B cell (primary cell): ENCODE results near the gene ATP11B. TPM values are rescaled to one million over a fixed set of nuclear protein-coding genes. Genes with fewer than 3 reads are reported as not detected.

Source experiments
- ATAC-seq: fragments of 200-7000 bp; cut with Tn5 transposase; one replicate; pipeline ENCODE4 v1.10.0; 2021; ENCODE audit warnings: low read depth, mild to moderate bottlenecking, moderate number of reproducible peaks, moderate library complexity
- CTCF ChIA-PET: fragments of 350-600 bp; sonication (Branson Sonifier 250); formaldehyde crosslinking; loops from one replicate; lab custom pipeline; 2021; ENCODE audit warnings: antibody characterized with exemption, inconsistent platforms; lab: Charles Lee
- POLR2A ChIA-PET: fragments of 350-600 bp; sonication (Branson Sonifier 250); formaldehyde crosslinking; loops from one replicate; lab custom pipeline; 2021; ENCODE audit warnings: antibody characterized with exemption; lab: Charles Lee
- DNase-seq: peaks from one replicate; pipeline ENCODE4 v3.0.0; 2013
- H2AFZ ChIP-seq: 2 replicates; pipeline ENCODE4 v1.6.1; 2012; ENCODE audit warnings: mild to moderate bottlenecking, low read depth, low read length; ENCODE audit not compliant: insufficient read depth, poor library complexity, severe bottlenecking
- H3K27ac ChIP-seq, 2 donors: 1 replicate in 1 of 2; 2 replicates in 1 of 2; pipeline ENCODE4 v1.5.1; 2012 to 2013; ENCODE audit warnings: low read length in 2 of 2, mild to moderate bottlenecking in 2 of 2, moderate library complexity in 1 of 2
- H3K27me3 ChIP-seq, 4 experiments: fragments of 200-600 bp in 1 of 4; sonication (generic) in 1 of 4; replicated peaks in 1 of 4; 1 replicate in 2 of 4; 2 replicates in 2 of 4; pipeline versions ENCODE4 v1.6.1 to v1.7.0; 2013 to 2016; ENCODE audit warnings: low read length in 3 of 4, mild to moderate bottlenecking in 2 of 4, mixed read lengths in 1 of 4, moderate library complexity in 1 of 4; ENCODE audit not compliant: insufficient read depth in 4 of 4, control insufficient read depth in 3 of 4; ENCODE audit errors: control extremely low read depth in 1 of 4
- H3K36me3 ChIP-seq, 2 experiments: replicated peaks in 1 of 2; 1 replicate in 1 of 2; 2 replicates in 1 of 2; pipeline versions ENCODE4 v1.6.1 to v1.7.1; 2013; ENCODE audit warnings: low read length in 1 of 2; ENCODE audit not compliant: insufficient read depth in 2 of 2, control insufficient read depth in 1 of 2; ENCODE audit errors: control extremely low read depth in 1 of 2, extremely low read depth in 1 of 2
- H3K4me1 ChIP-seq, 2 donors: fragments of 200-600 bp in 1 of 2; sonication (generic) in 1 of 2; 1 replicate in 1 of 2; 2 replicates in 1 of 2; pipeline versions ENCODE4 v1.5.1 to v1.6.1; 2013 to 2017; ENCODE audit warnings: low read length in 2 of 2; ENCODE audit not compliant: control insufficient read depth in 2 of 2, insufficient read depth in 2 of 2
- H3K4me2 ChIP-seq: replicated peaks from 2 replicates; pipeline ENCODE3; 2012; ENCODE audit warnings: mild to moderate bottlenecking, low read depth, low read length; ENCODE audit not compliant: poor library complexity, severe bottlenecking
- H3K4me3 ChIP-seq, 5 experiments: fragments of 200-600 bp in 1 of 5; sonication (generic) in 1 of 5; 1 replicate in 3 of 5; 2 replicates in 2 of 5; pipeline versions ENCODE4 v1.5.1 to v1.7.0; 2011 to 2016; ENCODE audit warnings: low read length in 4 of 5, mild to moderate bottlenecking in 4 of 5, low read depth in 2 of 5, control low read depth in 1 of 5, moderate library complexity in 1 of 5; ENCODE audit not compliant: insufficient read depth in 1 of 5; ENCODE audit errors: control extremely low read depth in 1 of 5, extremely low read depth in 1 of 5
- H3K79me2 ChIP-seq: fragments of 200-600 bp; sonication (generic); one replicate; pipeline ENCODE4 v1.6.0; 2016; ENCODE audit warnings: low read length; ENCODE audit not compliant: control insufficient read depth, insufficient read depth
- H3K9ac ChIP-seq: fragments of 200-600 bp; sonication (generic); 2 replicates; pipeline ENCODE4 v1.6.1; 2017; ENCODE audit warnings: mild to moderate bottlenecking, low read length, moderate library complexity
- H3K9me3 ChIP-seq, 3 donors: one replicate each; pipeline versions ENCODE4 v1.6.1 to v1.7.1; 2013; ENCODE audit warnings: low read length in 2 of 3; ENCODE audit not compliant: control insufficient read depth in 2 of 3, insufficient read depth in 1 of 3; ENCODE audit errors: control extremely low read depth in 1 of 3
- H4K20me1 ChIP-seq: 2 replicates; pipeline ENCODE4 v1.6.0; 2012; ENCODE audit warnings: mild to moderate bottlenecking, low read length; ENCODE audit not compliant: insufficient read depth, control insufficient read depth, poor library complexity, severe bottlenecking
- H3K27ac Mint-ChIP-seq: one replicate; pipeline ENCODE4 v1.8.0; 2021; ENCODE audit warnings: mixed read lengths
- H3K27me3 Mint-ChIP-seq: one replicate; pipeline ENCODE4 v1.8.0; 2021; ENCODE audit warnings: mixed read lengths
- H3K4me1 Mint-ChIP-seq: one replicate; pipeline ENCODE4 v1.8.0; 2021; ENCODE audit warnings: mixed read lengths
- H3K4me3 Mint-ChIP-seq: one replicate; pipeline ENCODE4 v1.8.0; 2021; ENCODE audit warnings: mixed read lengths
- H3K9me3 Mint-ChIP-seq: one replicate; pipeline ENCODE4 v1.8.0; 2022; ENCODE audit warnings: mixed read lengths; ENCODE audit not compliant: insufficient read depth
- CTCF ChIP-seq: fragments of 200-600 bp; IDR thresholded peaks from one replicate; pipeline ENCODE4 v1.8.0; 2022; ENCODE audit warnings: antibody characterized with exemption, mild to moderate bottlenecking
- EZH2 ChIP-seq: IDR thresholded peaks from 2 replicates; pipeline ENCODE4 v1.6.1; 2012; ENCODE audit warnings: borderline replicate concordance, low read depth, mild to moderate bottlenecking, moderate library complexity, low read length; ENCODE audit not compliant: insufficient read depth, poor library complexity, severe bottlenecking
- WGBS: methylation state at CpG from one replicate; pipeline ENCODE4 v1.1.5; 2013; ENCODE audit warnings: missing lambda C conversion rate; ENCODE audit not compliant: insufficient coverage; 5-methylcytosine and 5-hydroxymethylcytosine counted together
- intact Hi-C: fragments of 100-400 bp; cut with micrococcal nuclease; formaldehyde crosslinking; loops from one replicate; pipeline ENCODE4 v1.10.0; 2022
- polyA plus RNA-seq: library from polyadenylated mRNA; depleted of rRNA; stranded (reverse); fragments of >200 nt; gene quantifications from 2 replicates; pipeline ENCODE4 v1.2.3, GENCODE V29; 2012
- total RNA-seq, 2 donors: library from RNA; stranded (reverse); fragments of 120-200 nt in 1 of 2; gene quantifications; 1 replicate in 1 of 2; 2 replicates in 1 of 2; pipeline versions ENCODE4 v1.2.3 to v1.2.4, GENCODE V29; 2013 to 2022

Gene ATP11B
- total and polyA plus RNA-seq, 2 donors (not counting 1 experiment from before 2014, with no cell fraction given), result 14.0 to 81.9 TPM

GRCh38 chr3:182837855-182838454 lies 44.7 kb downstream of the ATP11B start:
- Histone ChIP-seq H3K4me3 (no peak overlapping the region), H3K27ac (no peak overlapping the region), H3K79me2 (no peaks in the 10 kb centered on the region), H2AFZ (no peak overlapping the region), H3K36me3 (peaks cover 10 to 59% of the 10 kb centered on the region in 2 experiments), H3K4me1 (no peaks in the 10 kb centered on the region), H3K9me3 (no peaks in the 10 kb centered on the region), H3K27me3 (no peaks in the 10 kb centered on the region), H3K9ac (no peak overlapping the region), H3K4me2 (no peak overlapping the region), H4K20me1 (no peaks in the 10 kb centered on the region)
- no peak overlapping the region for H3K27ac Mint-ChIP-seq
- ChIA-PET CTCF (interaction anchor here (0.7 to 2.9 kb wide), 6 partner anchors 44 to 129 kb away, joined by 3 to 45 read pairs (median 8); no protein-coding TSS in a partner anchor), POLR2A (no interaction called here)
- TF ChIP-seq CTCF (peak; percentile 56), EZH2 (no peak)
- H3K9me3 Mint-ChIP-seq, result no peaks in the 10 kb centered on the region
- intact Hi-C loops, result loop anchor here (1.0 to 5.0 kb wide), 2 partner anchors 46 to 124 kb away; partner anchors contain the start of gene ATP11B
- WGBS, result no CpG with 5 or more reads among the region's 3 CpGs
- no peak overlapping the region for H3K4me3 Mint-ChIP-seq
- no peaks in the 10 kb centered on the region for H3K4me1 Mint-ChIP-seq
- H3K27me3 Mint-ChIP-seq, result no peaks in the 10 kb centered on the region
- ATAC-seq (no peak), DNase-seq (peak; percentile 17)

GRCh38 chr3:182843478-182843877 lies 50.2 kb downstream of the ATP11B start:
- ATAC-seq, result no peak

More at GRCh38 chr3:182843478-182843877, 50.2 kb downstream of the ATP11B start:
- Histone ChIP-seq H3K27ac (no peak overlapping the region), H3K4me2 (no peak overlapping the region), H3K79me2 (no peaks in the 10 kb centered on the region), H3K4me3 (no peak overlapping the region), H2AFZ (no peak overlapping the region), H4K20me1 (no peaks in the 10 kb centered on the region), H3K9ac (no peak overlapping the region), H3K4me1 (no peaks in the 10 kb centered on the region), H3K27me3 (no peaks in the 10 kb centered on the region), H3K36me3 (peaks cover 24 to 47% of the 10 kb centered on the region in 2 experiments), H3K9me3 (peaks cover 0 to 5% (median 0%) of the 10 kb centered on the region in 3 donors)
- DNase-seq, result no peak
- Mint-ChIP-seq H3K4me3 (no peak overlapping the region), H3K9me3 (no peaks in the 10 kb centered on the region), H3K27ac (no peak overlapping the region), H3K27me3 (no peaks in the 10 kb centered on the region), H3K4me1 (no peaks in the 10 kb centered on the region)
- ChIA-PET POLR2A (no interaction called here), CTCF (interaction anchor here (1.2 to 1.6 kb wide), 3 partner anchors 10 to 129 kb away, joined by 3 to 9 read pairs (median 3); no protein-coding TSS in a partner anchor)
- TF ChIP-seq EZH2 (no peak), CTCF (no peak)
- intact Hi-C loops, result no loop called here
- WGBS, result 100% methylated on average over 3 of the region's 4 CpGs
